H9 (cell line): ENCODE data around the gene CDK15. TPM values are rescaled to one million over a fixed set of nuclear protein-coding genes. Genes with fewer than 3 reads are reported as not detected.

Experiments
- DNase-seq: peaks from one replicate; pipeline ENCODE4 v3.0.0-alpha.2; 2017
- H2AFZ ChIP-seq: one replicate; pipeline ENCODE4 v1.6.1; 2013; ENCODE audit warnings: mild to moderate bottlenecking, low read length, control low read depth, moderate library complexity
- H2AK5ac ChIP-seq: 2 replicates; pipeline ENCODE4 v1.6.1; 2013; ENCODE audit warnings: low read length, control low read depth, mixed read lengths; ENCODE audit not compliant: insufficient read length
- H2BK120ac ChIP-seq: one replicate; pipeline ENCODE4 v1.6.1; 2013; ENCODE audit warnings: low read depth, mild to moderate bottlenecking, low read length, control low read depth, inconsistent platforms; ENCODE audit not compliant: poor library complexity, severe bottlenecking
- H2BK12ac ChIP-seq: 2 replicates; pipeline ENCODE4 v1.6.1; 2013; ENCODE audit warnings: low read length, control low read depth, mixed read lengths, low read depth; ENCODE audit not compliant: insufficient read length
- H2BK15ac ChIP-seq: 2 replicates; pipeline ENCODE4 v1.6.1; 2013; ENCODE audit warnings: low read depth, low read length, control low read depth
- H2BK20ac ChIP-seq: one replicate; pipeline ENCODE4 v1.6.1; 2013; ENCODE audit warnings: low read depth, mild to moderate bottlenecking, low read length, control low read depth, inconsistent platforms; ENCODE audit not compliant: poor library complexity, severe bottlenecking
- H2BK5ac ChIP-seq: 2 replicates; pipeline ENCODE4 v1.6.1; 2013; ENCODE audit warnings: low read length, control low read depth, mixed read lengths; ENCODE audit not compliant: insufficient read length
- H3K14ac ChIP-seq: 2 replicates; pipeline ENCODE4 v1.6.1; 2013; ENCODE audit warnings: low read length, control low read depth; ENCODE audit not compliant: insufficient read depth
- H3K18ac ChIP-seq: 2 replicates; pipeline ENCODE4 v1.6.1; 2013; ENCODE audit warnings: low read depth, mild to moderate bottlenecking, mixed read lengths, low read length, control low read depth; ENCODE audit not compliant: insufficient read length
- H3K23ac ChIP-seq: 2 replicates; pipeline ENCODE4 v1.6.1; 2013; ENCODE audit warnings: low read length, control low read depth, mixed read lengths, low read depth; ENCODE audit not compliant: insufficient read length
- H3K23me2 ChIP-seq: 2 replicates; pipeline ENCODE4 v1.6.1; 2013; ENCODE audit warnings: low read depth, mild to moderate bottlenecking, mixed read lengths, low read length, control low read depth; ENCODE audit not compliant: insufficient read length, poor library complexity, severe bottlenecking
- H3K27ac ChIP-seq: 2 replicates; pipeline ENCODE4 v1.5.1; 2013; ENCODE audit warnings: low read length, control low read depth, mixed read lengths, low read depth; ENCODE audit not compliant: insufficient read length
- H3K27me3 ChIP-seq: 2 replicates; pipeline ENCODE4 v1.6.1; 2013; ENCODE audit warnings: low read length, control low read depth, inconsistent platforms; ENCODE audit not compliant: insufficient read depth
- H3K4ac ChIP-seq: 2 replicates; pipeline ENCODE4 v1.6.1; 2013; ENCODE audit warnings: low read depth, mild to moderate bottlenecking, control low read depth, inconsistent platforms, low read length, moderate library complexity
- H3K4me1 ChIP-seq: 2 replicates; pipeline ENCODE4 v1.6.1; 2013; ENCODE audit warnings: low read length, control low read depth, inconsistent platforms; ENCODE audit not compliant: insufficient read depth
- H3K4me2 ChIP-seq: 2 replicates; pipeline ENCODE4 v1.6.1; 2013; ENCODE audit warnings: low read length, control low read depth, mixed read lengths; ENCODE audit not compliant: insufficient read length, insufficient read depth
- H3K56ac ChIP-seq: 2 replicates; pipeline ENCODE4 v1.6.1; 2013; ENCODE audit warnings: low read depth, mild to moderate bottlenecking, mixed read lengths, low read length, control low read depth; ENCODE audit not compliant: insufficient read length
- H3K79me1 ChIP-seq: 2 replicates; pipeline ENCODE4 v1.6.1; 2013; ENCODE audit warnings: low read depth, mild to moderate bottlenecking, moderate library complexity, low read length, control low read depth, inconsistent platforms; ENCODE audit not compliant: insufficient read depth, poor library complexity, severe bottlenecking
- H3K79me2 ChIP-seq: 2 replicates; pipeline ENCODE4 v1.6.1; 2013; ENCODE audit warnings: low read length, control low read depth, inconsistent platforms; ENCODE audit not compliant: insufficient read depth
- H3K9ac ChIP-seq: 2 replicates; pipeline ENCODE4 v1.6.1; 2013; ENCODE audit warnings: low read length, control low read depth, mixed read lengths; ENCODE audit not compliant: insufficient read length; ENCODE audit errors: extremely low read depth
- H3K9me3 ChIP-seq: one replicate; pipeline ENCODE4 v1.6.1; 2013; ENCODE audit warnings: low read depth, low read length, inconsistent platforms; ENCODE audit not compliant: control insufficient read depth
- H3T11ph ChIP-seq: one replicate; pipeline ENCODE4 v1.6.1; 2013; ENCODE audit warnings: mild to moderate bottlenecking, low read length, control low read depth, inconsistent platforms
- H4K20me1 ChIP-seq: one replicate; pipeline ENCODE4 v1.6.1; 2013; ENCODE audit not compliant: control insufficient read depth, insufficient read length, insufficient read depth
- H4K5ac ChIP-seq: 2 replicates; pipeline ENCODE4 v1.6.1; 2013; ENCODE audit warnings: low read depth, mild to moderate bottlenecking, mixed read lengths, low read length, control low read depth; ENCODE audit not compliant: insufficient read length
- H4K8ac ChIP-seq: replicated peaks from 2 replicates; pipeline ENCODE4 v1.6.1; 2013; ENCODE audit warnings: low read length, control low read depth, mixed read lengths, low read depth; ENCODE audit not compliant: insufficient read length
- H4K91ac ChIP-seq: 2 replicates; pipeline ENCODE4 v1.6.1; 2013; ENCODE audit warnings: low read depth, mild to moderate bottlenecking, moderate library complexity, mixed read lengths, low read length, control low read depth; ENCODE audit not compliant: insufficient read length
- H3K27ac Mint-ChIP-seq, 3 experiments: 2 replicates in 2 of 3; 3 replicates in 1 of 3; pipeline ENCODE4 v1.8.0; 2020 to 2021; ENCODE audit warnings: mixed read lengths in 3 of 3, mild to moderate bottlenecking in 1 of 3, moderate library complexity in 1 of 3
- H3K27me3 Mint-ChIP-seq: 2 replicates; pipeline ENCODE4 v1.8.0; 2021; ENCODE audit warnings: low read depth, mild to moderate bottlenecking, moderate library complexity, mixed read lengths
- H3K36me3 Mint-ChIP-seq, 3 experiments: 2 replicates in 2 of 3; 3 replicates in 1 of 3; pipeline ENCODE4 v1.8.0; 2020 to 2021; ENCODE audit warnings: low read depth in 3 of 3, mixed read lengths in 3 of 3; ENCODE audit not compliant: insufficient read depth in 1 of 3
- H3K4me1 Mint-ChIP-seq, 2 experiments: 2 replicates each; pipeline ENCODE4 v1.8.0; 2020; ENCODE audit warnings: mixed read lengths in 2 of 2
- H3K4me3 Mint-ChIP-seq, 2 experiments: 2 replicates in 1 of 2; 3 replicates in 1 of 2; pipeline ENCODE4 v1.8.0; 2020 to 2021; ENCODE audit warnings: mild to moderate bottlenecking in 2 of 2, mixed read lengths in 2 of 2, moderate library complexity in 1 of 2
- H3K9me3 Mint-ChIP-seq, 2 experiments: 2 replicates in 1 of 2; 3 replicates in 1 of 2; pipeline ENCODE4 v1.8.0; 2020; ENCODE audit warnings: mild to moderate bottlenecking in 2 of 2, mixed read lengths in 2 of 2, moderate library complexity in 1 of 2
- WGBS: extraction: QIAGEN DNeasy Blood & Tissue Kit; methylation state at CpG from one replicate; pipeline ENCODE4 v1.1.7; 2013; ENCODE audit warnings: missing lambda C conversion rate, low lambda C conversion rate, mixed read lengths; ENCODE audit not compliant: insufficient read length; ENCODE audit errors: extremely low coverage; 5-methylcytosine and 5-hydroxymethylcytosine counted together
- total RNA-seq: library from RNA; stranded (reverse); gene quantifications from 2 replicates; pipeline ENCODE4 v1.2.1, GENCODE V29; 2021
- TF ChIP-seq, protein P1 (sequence below): fragments of 200-600 bp; sonication (generic); conservative IDR thresholded peaks from 3 replicates; pipeline ENCODE4 v1.8.0; 2021; ENCODE audit warnings: antibody characterized with exemption, mild to moderate bottlenecking

CDK15 gene
- total RNA-seq, 1 experiment from 2014 or later, result not detected

DNA sequence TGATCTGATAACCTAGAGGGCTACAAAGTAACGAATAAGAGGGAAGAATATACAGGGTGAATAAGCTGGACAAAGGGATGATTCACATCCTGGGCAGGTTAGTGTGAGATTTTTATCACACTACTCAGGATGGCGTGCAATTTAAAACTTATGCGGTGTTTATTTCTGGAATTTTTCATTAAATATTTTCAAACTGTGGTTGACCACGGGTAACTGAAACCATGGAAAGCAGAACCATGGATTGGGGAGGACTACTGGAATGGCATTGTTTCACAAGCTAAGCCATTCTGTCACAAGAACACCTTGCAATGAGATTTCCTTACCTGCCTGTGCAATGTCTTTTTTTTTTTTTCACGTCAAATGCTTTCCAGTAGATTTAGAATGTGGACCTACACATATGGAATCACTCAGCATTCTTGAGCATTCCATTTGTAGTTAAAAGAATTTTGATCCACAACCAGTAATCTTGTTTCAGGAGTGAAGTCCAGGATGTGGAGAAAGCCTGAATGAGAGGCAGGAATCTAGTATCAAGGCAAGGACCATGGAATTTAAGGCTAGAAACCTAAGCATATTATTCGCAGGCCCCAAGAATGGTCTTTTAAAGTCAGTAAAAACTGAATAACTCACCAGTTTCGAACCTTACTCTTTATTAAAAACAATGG is 8.0 kb upstream of the CDK15 start:
- Histone ChIP-seq H3K14ac (no peak overlapping the region), H4K5ac (no peak overlapping the region), H2BK12ac (no peak overlapping the region), H3K56ac (no peak overlapping the region), H3K18ac (no peak overlapping the region), H4K20me1 (no peaks in the 10 kb centered on the region), H2BK5ac (no peak overlapping the region), H4K91ac (no peak overlapping the region), H3K23ac (no peak overlapping the region), H3K4ac (no peak overlapping the region), H2BK15ac (no peak overlapping the region), H3K4me1 (no peaks in the 10 kb centered on the region), H3K27ac (no peak overlapping the region), H3K27me3 (no peaks in the 10 kb centered on the region), H2AFZ (no peak overlapping the region), H2AK5ac (no peak overlapping the region), H3K23me2 (no peaks in the 10 kb centered on the region), H3T11ph (no peak overlapping the region), H2BK120ac (no peak overlapping the region), H3K4me2 (no peak overlapping the region), H4K8ac (no peak overlapping the region), H2BK20ac (no peak overlapping the region), H3K9me3 (no peaks in the 10 kb centered on the region), H3K79me2 (no peaks in the 10 kb centered on the region), H3K9ac (no peak overlapping the region), H3K79me1 (no peaks in the 10 kb centered on the region)
- DNase-seq, result no peak
- TF ChIP-seq, protein P1, sequence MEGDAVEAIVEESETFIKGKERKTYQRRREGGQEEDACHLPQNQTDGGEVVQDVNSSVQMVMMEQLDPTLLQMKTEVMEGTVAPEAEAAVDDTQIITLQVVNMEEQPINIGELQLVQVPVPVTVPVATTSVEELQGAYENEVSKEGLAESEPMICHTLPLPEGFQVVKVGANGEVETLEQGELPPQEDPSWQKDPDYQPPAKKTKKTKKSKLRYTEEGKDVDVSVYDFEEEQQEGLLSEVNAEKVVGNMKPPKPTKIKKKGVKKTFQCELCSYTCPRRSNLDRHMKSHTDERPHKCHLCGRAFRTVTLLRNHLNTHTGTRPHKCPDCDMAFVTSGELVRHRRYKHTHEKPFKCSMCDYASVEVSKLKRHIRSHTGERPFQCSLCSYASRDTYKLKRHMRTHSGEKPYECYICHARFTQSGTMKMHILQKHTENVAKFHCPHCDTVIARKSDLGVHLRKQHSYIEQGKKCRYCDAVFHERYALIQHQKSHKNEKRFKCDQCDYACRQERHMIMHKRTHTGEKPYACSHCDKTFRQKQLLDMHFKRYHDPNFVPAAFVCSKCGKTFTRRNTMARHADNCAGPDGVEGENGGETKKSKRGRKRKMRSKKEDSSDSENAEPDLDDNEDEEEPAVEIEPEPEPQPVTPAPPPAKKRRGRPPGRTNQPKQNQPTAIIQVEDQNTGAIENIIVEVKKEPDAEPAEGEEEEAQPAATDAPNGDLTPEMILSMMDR, result no peak
- H3K27me3 Mint-ChIP-seq, result no peaks in the 10 kb centered on the region
- no peaks in the 10 kb centered on the region for H3K9me3 Mint-ChIP-seq
- WGBS, result no CpG with 5 or more reads among the region's 7 CpGs
- peaks cover 0 to 9% (median 0%) of the 10 kb centered on the region in 3 experiments; a peak in 2 of 7 replicates for H3K36me3 Mint-ChIP-seq
- H3K27ac Mint-ChIP-seq, result no peak overlapping the region
- no peaks in the 10 kb centered on the region; a peak in 1 of 4 replicates for H3K4me1 Mint-ChIP-seq
- H3K4me3 Mint-ChIP-seq, result no peak overlapping the region
